ENCODE data around the gene DNAJC30. TPM values are rescaled to one million over a fixed set of nuclear protein-coding genes. Genes with fewer than 3 reads are reported as not detected.
"Not testable (repeated sequence)": the region's sequence is repeated elsewhere in the genome, so short reads cannot be mapped to it uniquely, and the experiment has no call there.

The DNAJC30 gene
- total and polyA plus RNA-seq, 2 donors (not counting 1 experiment from before 2014, with no cell fraction given), result 6.6 to 15.5 TPM

GRCh38 chr7:73715648-73716317 lies 32.5 kb upstream of the DNAJC30 start:
- no peak for ATAC-seq (ENCODE audit: low read depth)
- ChIA-PET CTCF (interaction anchor here (0.7 to 2.3 kb wide), 3 partner anchors 10 to 64 kb away, joined by 3 to 8 read pairs (median 3); no protein-coding TSS in a partner anchor), POLR2A (interaction anchor here (1.6 kb wide), 1 partner anchor 10 kb away, joined by 4 read pairs; no protein-coding TSS in a partner anchor)
- H3K27me3 ChIP-seq (replicated peaks in 1 of 4; ENCODE audit: control extremely low read depth in 1 of 4, control insufficient read depth in 3 of 4, insufficient read depth in 4 of 4, low read length in 3 of 4), result peaks cover 0 to 58% (median 25%) of the 10 kb centered on the region in 4 experiments
- intact Hi-C loops (cut with micrococcal nuclease), result loop anchor here (5.0 kb wide), 1 partner anchor 33 kb away; the partner anchor contains the start of genes BUD23 and DNAJC30
- Mint-ChIP-seq H3K4me3 (no peak overlapping the region), H3K27ac (no peak overlapping the region), H3K4me1 (peaks cover 20% of the 10 kb centered on the region), H3K27me3 (peaks cover 39% of the 10 kb centered on the region), H3K9me3 (ENCODE audit: insufficient read depth) (no peaks in the 10 kb centered on the region)
- H3K9ac ChIP-seq (ENCODE audit: low read length), result no peak overlapping the region
- H2AFZ ChIP-seq (ENCODE audit: insufficient read depth, low read depth, low read length, poor library complexity, severe bottlenecking), result no peak overlapping the region
- 13% methylated on average over 9 of the region's 16 CpGs for WGBS (ENCODE audit: insufficient coverage)
- peaks cover 25 to 31% of the 10 kb centered on the region in 2 donors for H3K4me1 ChIP-seq (ENCODE audit: control insufficient read depth in 2 of 2, insufficient read depth in 2 of 2, low read length in 2 of 2)
- DNase-seq, result no peak
- H3K79me2 ChIP-seq (ENCODE audit: control insufficient read depth, insufficient read depth, low read length), result no peaks in the 10 kb centered on the region
- no peak overlapping the region for H3K27ac ChIP-seq (ENCODE audit: low read length in 2 of 2)
- H3K4me3 ChIP-seq (ENCODE audit: control extremely low read depth in 1 of 5, extremely low read depth in 1 of 5, insufficient read depth in 1 of 5, low read depth in 2 of 5, low read length in 4 of 5), result no peak overlapping the region
- peaks cover 12% of the 10 kb centered on the region for H4K20me1 ChIP-seq (ENCODE audit: control insufficient read depth, insufficient read depth, low read length, poor library complexity, severe bottlenecking)
- H3K9me3 ChIP-seq (ENCODE audit: control extremely low read depth in 1 of 3, control insufficient read depth in 2 of 3, insufficient read depth in 1 of 3, low read length in 2 of 3), result peaks cover 0 to 6% (median 0%) of the 10 kb centered on the region in 3 donors
- H3K36me3 ChIP-seq (replicated peaks in 1 of 2; ENCODE audit: control extremely low read depth in 1 of 2, control insufficient read depth in 1 of 2, extremely low read depth in 1 of 2, insufficient read depth in 2 of 2, low read length in 1 of 2), result no peaks in the 10 kb centered on the region
- TF ChIP-seq EZH2 (IDR thresholded peaks at IDR 0.05; ENCODE audit: borderline replicate concordance, insufficient read depth, low read depth, low read length, poor library complexity, severe bottlenecking), result no peak
- no peak for TF ChIP-seq CTCF (IDR thresholded peaks at IDR 0.05)
- no peak overlapping the region for H3K4me2 ChIP-seq (replicated peaks; ENCODE audit: low read depth, low read length, poor library complexity, severe bottlenecking)

- CTCF ChIA-PET; H3K4me2 ChIP-seq (replicated peaks; ENCODE audit: low read depth, low read length, poor library complexity, severe bottlenecking); H3K4me1 Mint-ChIP-seq; H3K79me2 ChIP-seq (ENCODE audit: control insufficient read depth, insufficient read depth, low read length); H3K27ac Mint-ChIP-seq; H3K36me3 ChIP-seq (replicated peaks in 1 of 2; ENCODE audit: control extremely low read depth in 1 of 2, control insufficient read depth in 1 of 2, extremely low read depth in 1 of 2, insufficient read depth in 2 of 2, low read length in 1 of 2); H2AFZ ChIP-seq (ENCODE audit: insufficient read depth, low read depth, low read length, poor library complexity, severe bottlenecking); H4K20me1 ChIP-seq (ENCODE audit: control insufficient read depth, insufficient read depth, low read length, poor library complexity, severe bottlenecking); DNase-seq; ATAC-seq (ENCODE audit: low read depth); H3K27ac ChIP-seq (ENCODE audit: low read length in 2 of 2); H3K4me3 Mint-ChIP-seq; POLR2A ChIA-PET; intact Hi-C loops (cut with micrococcal nuclease); H3K9me3 ChIP-seq (ENCODE audit: control extremely low read depth in 1 of 3, control insufficient read depth in 2 of 3, insufficient read depth in 1 of 3, low read length in 2 of 3); H3K4me3 ChIP-seq (ENCODE audit: control extremely low read depth in 1 of 5, extremely low read depth in 1 of 5, insufficient read depth in 1 of 5, low read depth in 2 of 5, low read length in 4 of 5); H3K9me3 Mint-ChIP-seq (ENCODE audit: insufficient read depth); H3K9ac ChIP-seq (ENCODE audit: low read length): not testable (repeated sequence)
- Histone ChIP-seq H3K4me1 (ENCODE audit: control insufficient read depth in 2 of 2, insufficient read depth in 2 of 2, low read length in 2 of 2) (peaks cover 11 to 17% of the 10 kb centered on the region in 2 donors), H3K27me3 (replicated peaks in 1 of 4; ENCODE audit: control extremely low read depth in 1 of 4, control insufficient read depth in 3 of 4, insufficient read depth in 4 of 4, low read length in 3 of 4) (peaks cover 0 to 42% (median 19%) of the 10 kb centered on the region in 4 experiments)
- peaks cover 34% of the 10 kb centered on the region for H3K27me3 Mint-ChIP-seq
- 84% methylated on average over 2 of the region's 6 CpGs for WGBS (ENCODE audit: insufficient coverage)
Measured at GRCh38 chr7:73713319-73713718, 30.1 kb upstream of the DNAJC30 start.
